Ascending aorta (tissue), 2 donors: ENCODE data around the gene OGA. TPM values are rescaled to one million over a fixed set of nuclear protein-coding genes. Genes with fewer than 3 reads are reported as not detected.

Experiments used
- DNase-seq, 2 donors: peaks; one replicate each; pipeline ENCODE4 v3.0.0-alpha.2; 2019; ENCODE audit warnings: low spot score in 2 of 2
- H3K27ac ChIP-seq, 2 donors: fragments of 200-600 bp; sonication (generic); one replicate each; pipeline ENCODE4 v1.5.1; 2016 to 2017; ENCODE audit warnings: mild to moderate bottlenecking in 1 of 2
- H3K27me3 ChIP-seq: fragments of 200-600 bp; sonication (generic); one replicate; pipeline ENCODE4 v1.5.1; 2017
- H3K36me3 ChIP-seq, 2 donors: fragments of 200-600 bp; sonication (generic); one replicate each; pipeline ENCODE4 v1.5.1; 2016
- H3K4me1 ChIP-seq, 2 donors: fragments of 200-600 bp; sonication (generic); one replicate each; pipeline ENCODE4 v1.5.1; 2016 to 2017; ENCODE audit warnings: mild to moderate bottlenecking in 1 of 2
- H3K4me3 ChIP-seq, 2 donors: fragments of 200-600 bp; sonication (generic); one replicate each; pipeline ENCODE4 v1.5.1; 2016 to 2017; ENCODE audit warnings: mild to moderate bottlenecking in 1 of 2
- H3K9me3 ChIP-seq, 2 donors: fragments of 200-600 bp; sonication (generic); one replicate each; pipeline ENCODE4 v1.5.1; 2016
- CTCF ChIP-seq, 3 experiments: fragments of 200-600 bp in 2 of 3; fragments of 450-650 bp in 1 of 3; sonication (generic) in 2 of 3; IDR thresholded peaks; one replicate each; pipeline ENCODE4 v1.5.1; 2016 to 2019; ENCODE audit warnings: antibody characterized with exemption in 3 of 3, mild to moderate bottlenecking in 1 of 3, moderate library complexity in 1 of 3
- intact Hi-C: fragments of 100-400 bp; cut with DNase I; formaldehyde crosslinking; loops from one replicate; pipeline ENCODE4 v1.15.1; 2023
- total RNA-seq: library from RNA; depleted of rRNA; stranded (reverse); fragments of >200 nt; gene quantifications from one replicate; pipeline ENCODE4 v1.1.0, GENCODE V29; 2016

The OGA gene
- total RNA-seq, 1 donor from 2014 or later: 66.8 TPM

GRCh38 chr10:101834341-101834740 lies 16.1 kb upstream of the OGA start:
- Histone ChIP-seq H3K27me3 (no peaks in the 10 kb centered on the region), H3K4me1 (peaks cover 4 to 5% of the 10 kb centered on the region in 2 donors), H3K4me3 (no peak overlapping the region), H3K9me3 (no peaks in the 10 kb centered on the region), H3K36me3 (no peaks in the 10 kb centered on the region), H3K27ac (no peak overlapping the region)
- intact Hi-C loops: no loop called here
- no peak for DNase-seq
- TF ChIP-seq CTCF (IDR thresholded peaks at IDR 0.05): no peak

- no peak overlapping the region for H3K27ac ChIP-seq
- H3K36me3 ChIP-seq: no peaks in the 10 kb centered on the region
- no peak for TF ChIP-seq CTCF (IDR thresholded peaks at IDR 0.05)
- peaks cover 4 to 5% of the 10 kb centered on the region in 2 donors for H3K4me1 ChIP-seq
- DNase-seq: no peak
- no peak overlapping the region for H3K4me3 ChIP-seq
- H3K27me3 ChIP-seq: no peaks in the 10 kb centered on the region
- no peaks in the 10 kb centered on the region for H3K9me3 ChIP-seq
- intact Hi-C loops: no loop called here
Measured at GRCh38 chr10:101833466-101833865, 15.2 kb upstream of the OGA start.

- DNase-seq: peak in 1 of 2 donors; percentile 61
- H3K27me3 ChIP-seq: no peaks in the 10 kb centered on the region
- intact Hi-C loops: no loop called here
Measured at GRCh38 chr10:101832325-101832771, 14.1 kb upstream of the OGA start.

GRCh38 chr10:101831169-101831811 lies 13.0 kb upstream of the OGA start:
- H3K4me1 ChIP-seq: peaks cover 4 to 5% of the 10 kb centered on the region in 2 donors
- peak in 1 of 2 donors; percentile 59 for DNase-seq

More at GRCh38 chr10:101832325-101832771, 14.1 kb upstream of the OGA start:
- Histone ChIP-seq H3K36me3 (no peaks in the 10 kb centered on the region), H3K4me3 (no peak overlapping the region), H3K4me1 (peaks cover 4 to 5% of the 10 kb centered on the region in 2 donors), H3K27ac (no peak overlapping the region), H3K9me3 (no peaks in the 10 kb centered on the region)
- TF ChIP-seq CTCF (IDR thresholded peaks at IDR 0.05): no peak

GRCh38 chr10:101830322-101831168 lies 12.3 kb upstream of the OGA start:
- Histone ChIP-seq H3K27me3 (no peaks in the 10 kb centered on the region), H3K36me3 (peaks cover 0 to 3% of the 10 kb centered on the region in 2 donors), H3K4me1 (peaks cover 4 to 5% of the 10 kb centered on the region in 2 donors), H3K9me3 (no peaks in the 10 kb centered on the region), H3K4me3 (peak overlapping the region; percentile 59 to 61), H3K27ac (peak overlapping the region; percentile 24 to 51)
- intact Hi-C loops: no loop called here
- peak; percentile 78 to 90 for DNase-seq
- TF ChIP-seq CTCF (IDR thresholded peaks at IDR 0.05): no peak

More at GRCh38 chr10:101831169-101831811, 13.0 kb upstream of the OGA start:
- peak overlapping the region; percentile 59 to 61 for H3K4me3 ChIP-seq
- no peaks in the 10 kb centered on the region for H3K27me3 ChIP-seq
- no peaks in the 10 kb centered on the region for H3K9me3 ChIP-seq
- H3K27ac ChIP-seq: peak overlapping the region; percentile 24 to 51
- H3K36me3 ChIP-seq: peaks cover 0 to 3% of the 10 kb centered on the region in 2 donors
- TF ChIP-seq CTCF (IDR thresholded peaks at IDR 0.05): no peak
- intact Hi-C loops: no loop called here
